Ishikawa (cell line): ENCODE data around the gene PLEKHH1.
A peak's percentile ranks its signal among the peaks of the same experiment; 100 is the strongest.

Source experiments
- CEBPB ChIP-seq: IDR thresholded peaks from 2 replicates; pipeline ENCODE4 v1.6.1; 2012
- CREB1 ChIP-seq: IDR thresholded peaks from 2 replicates; pipeline ENCODE4 v1.6.1; 2012; ENCODE audit warnings: low read depth
- EGR1 ChIP-seq: IDR thresholded peaks from 2 replicates; pipeline ENCODE4 v1.6.1; 2012
- EP300 ChIP-seq: IDR thresholded peaks from 2 replicates; pipeline ENCODE4 v1.6.1; 2012; ENCODE audit warnings: borderline replicate concordance
- FOXM1 ChIP-seq: IDR thresholded peaks from 2 replicates; pipeline ENCODE4 v1.6.1; 2012; ENCODE audit warnings: low read depth, borderline replicate concordance
- NFIC ChIP-seq: IDR thresholded peaks from 2 replicates; pipeline ENCODE4 v1.6.1; 2012
- RAD21 ChIP-seq: IDR thresholded peaks from 2 replicates; pipeline ENCODE4 v1.6.1; 2012; ENCODE audit warnings: low read depth
- TAF1 ChIP-seq: IDR thresholded peaks from 2 replicates; pipeline ENCODE4 v1.6.1; 2012; ENCODE audit warnings: low read depth, mild to moderate bottlenecking
- TCF12 ChIP-seq: IDR thresholded peaks from 2 replicates; pipeline ENCODE4 v1.6.1; 2012; ENCODE audit warnings: low read depth
- TEAD4 ChIP-seq: IDR thresholded peaks from 2 replicates; pipeline ENCODE4 v1.6.1; 2012
- YY1 ChIP-seq: IDR thresholded peaks from 2 replicates; pipeline ENCODE4 v1.6.1; 2012; ENCODE audit warnings: low read depth
- ZBTB7A ChIP-seq: IDR thresholded peaks from 2 replicates; pipeline ENCODE4 v1.6.1; 2012; ENCODE audit warnings: low read depth
- TF ChIP-seq, protein P1 (sequence below): IDR thresholded peaks from 2 replicates; pipeline ENCODE4 v1.6.1; 2012
- TF ChIP-seq, protein P2 (sequence below): IDR thresholded peaks from 2 replicates; pipeline ENCODE4 v1.6.1; 2012; ENCODE audit warnings: low read depth, mild to moderate bottlenecking
- TF ChIP-seq, protein P3 (sequence below): IDR thresholded peaks from 2 replicates; pipeline ENCODE4 v1.6.1; 2012

The PLEKHH1 gene

DNA sequence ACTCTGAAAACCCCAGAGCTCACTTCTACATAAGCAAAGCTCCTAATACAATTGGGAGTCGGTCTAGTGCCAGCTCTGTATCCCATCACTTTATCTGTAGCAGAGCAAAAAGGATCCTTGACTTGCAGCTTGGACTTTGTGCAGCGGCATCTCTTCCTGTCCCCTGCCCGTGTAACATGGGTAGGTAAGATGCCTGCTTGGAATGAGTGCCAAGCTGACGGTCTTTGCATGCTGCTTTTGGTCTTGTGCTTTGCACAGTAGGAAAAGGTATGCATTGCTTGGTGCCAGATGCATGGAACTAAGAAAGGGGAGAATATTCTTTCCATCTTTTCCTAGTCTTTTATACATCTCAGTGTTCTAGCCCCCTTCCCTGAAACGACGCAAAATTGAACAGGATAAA is 6.9 kb upstream of the PLEKHH1 start:
- TF ChIP-seq CEBPB (no peak), YY1 (no peak), EGR1 (no peak), RAD21 (no peak), NFIC (no peak), CREB1 (no peak), TCF12 (no peak), ZBTB7A (no peak), FOXM1 (no peak), EP300 (no peak), TAF1 (no peak)
- TF ChIP-seq, protein P1, sequence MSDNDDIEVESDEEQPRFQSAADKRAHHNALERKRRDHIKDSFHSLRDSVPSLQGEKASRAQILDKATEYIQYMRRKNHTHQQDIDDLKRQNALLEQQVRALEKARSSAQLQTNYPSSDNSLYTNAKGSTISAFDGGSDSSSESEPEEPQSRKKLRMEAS, result no peak
- TF ChIP-seq, protein P2, sequence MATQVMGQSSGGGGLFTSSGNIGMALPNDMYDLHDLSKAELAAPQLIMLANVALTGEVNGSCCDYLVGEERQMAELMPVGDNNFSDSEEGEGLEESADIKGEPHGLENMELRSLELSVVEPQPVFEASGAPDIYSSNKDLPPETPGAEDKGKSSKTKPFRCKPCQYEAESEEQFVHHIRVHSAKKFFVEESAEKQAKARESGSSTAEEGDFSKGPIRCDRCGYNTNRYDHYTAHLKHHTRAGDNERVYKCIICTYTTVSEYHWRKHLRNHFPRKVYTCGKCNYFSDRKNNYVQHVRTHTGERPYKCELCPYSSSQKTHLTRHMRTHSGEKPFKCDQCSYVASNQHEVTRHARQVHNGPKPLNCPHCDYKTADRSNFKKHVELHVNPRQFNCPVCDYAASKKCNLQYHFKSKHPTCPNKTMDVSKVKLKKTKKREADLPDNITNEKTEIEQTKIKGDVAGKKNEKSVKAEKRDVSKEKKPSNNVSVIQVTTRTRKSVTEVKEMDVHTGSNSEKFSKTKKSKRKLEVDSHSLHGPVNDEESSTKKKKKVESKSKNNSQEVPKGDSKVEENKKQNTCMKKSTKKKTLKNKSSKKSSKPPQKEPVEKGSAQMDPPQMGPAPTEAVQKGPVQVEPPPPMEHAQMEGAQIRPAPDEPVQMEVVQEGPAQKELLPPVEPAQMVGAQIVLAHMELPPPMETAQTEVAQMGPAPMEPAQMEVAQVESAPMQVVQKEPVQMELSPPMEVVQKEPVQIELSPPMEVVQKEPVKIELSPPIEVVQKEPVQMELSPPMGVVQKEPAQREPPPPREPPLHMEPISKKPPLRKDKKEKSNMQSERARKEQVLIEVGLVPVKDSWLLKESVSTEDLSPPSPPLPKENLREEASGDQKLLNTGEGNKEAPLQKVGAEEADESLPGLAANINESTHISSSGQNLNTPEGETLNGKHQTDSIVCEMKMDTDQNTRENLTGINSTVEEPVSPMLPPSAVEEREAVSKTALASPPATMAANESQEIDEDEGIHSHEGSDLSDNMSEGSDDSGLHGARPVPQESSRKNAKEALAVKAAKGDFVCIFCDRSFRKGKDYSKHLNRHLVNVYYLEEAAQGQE, result no peak
- TF ChIP-seq, protein P3, sequence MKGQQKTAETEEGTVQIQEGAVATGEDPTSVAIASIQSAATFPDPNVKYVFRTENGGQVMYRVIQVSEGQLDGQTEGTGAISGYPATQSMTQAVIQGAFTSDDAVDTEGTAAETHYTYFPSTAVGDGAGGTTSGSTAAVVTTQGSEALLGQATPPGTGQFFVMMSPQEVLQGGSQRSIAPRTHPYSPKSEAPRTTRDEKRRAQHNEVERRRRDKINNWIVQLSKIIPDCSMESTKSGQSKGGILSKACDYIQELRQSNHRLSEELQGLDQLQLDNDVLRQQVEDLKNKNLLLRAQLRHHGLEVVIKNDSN, result no peak

DNA sequence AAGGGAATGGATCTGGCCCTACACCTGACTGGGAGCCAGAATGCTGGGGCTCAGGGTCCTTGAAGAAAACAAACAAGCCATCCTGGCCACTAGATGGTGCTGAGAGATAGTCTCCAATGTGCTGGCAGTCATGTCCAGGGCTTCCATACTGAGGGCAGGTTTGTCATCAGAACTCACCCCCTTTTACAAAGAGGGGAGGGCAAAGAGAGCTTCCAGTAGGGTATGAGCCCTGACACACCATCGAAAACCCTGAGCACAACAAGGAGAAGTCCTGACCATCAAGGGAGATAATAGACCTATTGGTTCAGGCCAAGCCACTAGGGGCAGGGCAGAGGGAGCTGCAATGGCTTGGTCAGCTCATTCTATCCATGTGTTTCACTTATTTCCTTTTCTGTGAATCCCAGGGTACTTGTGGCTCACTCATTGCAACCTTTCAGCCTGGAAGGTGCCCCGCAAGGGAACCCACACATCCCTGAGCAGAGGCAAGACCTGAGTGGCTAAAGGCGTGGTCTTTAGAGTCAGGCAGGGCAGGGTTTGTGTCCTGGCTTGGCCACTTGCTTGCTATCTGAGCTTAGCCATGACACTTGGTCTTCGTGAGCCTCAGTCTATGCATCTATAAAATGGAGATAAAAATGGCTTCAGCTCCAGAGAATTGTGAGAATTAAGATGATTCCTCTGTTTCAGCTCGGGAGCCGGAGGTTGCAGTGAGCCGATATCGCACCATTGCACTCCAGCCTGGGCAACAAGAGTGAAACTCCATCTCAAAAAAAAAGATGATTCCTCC is 6.2 kb upstream of the PLEKHH1 start:
- TF ChIP-seq YY1 (no peak), RAD21 (peak; percentile 92)

DNA sequence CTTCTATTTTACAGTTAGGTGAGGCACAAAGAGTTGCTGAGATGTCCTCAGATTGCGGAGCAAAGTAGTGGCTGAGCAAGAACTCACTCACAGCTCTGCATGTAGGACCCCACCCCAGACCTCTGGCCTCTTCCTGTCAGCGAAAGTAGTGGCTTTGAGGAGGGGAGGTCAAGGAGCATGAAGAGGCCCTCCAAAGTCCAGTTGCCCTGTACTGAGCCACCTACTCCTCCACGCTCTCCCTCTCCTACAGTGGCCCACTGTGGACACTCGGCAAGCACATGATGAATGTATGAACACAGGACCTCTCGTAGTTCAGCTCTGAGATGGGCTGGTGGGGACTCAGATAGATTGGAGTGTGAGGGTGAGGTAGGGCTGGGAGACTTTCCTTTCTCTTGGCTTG is 5.3 kb upstream of the PLEKHH1 start:
- TF ChIP-seq, protein P1, result no peak
- TF ChIP-seq TAF1 (no peak), ZBTB7A (no peak), YY1 (no peak), FOXM1 (no peak), NFIC (no peak), EP300 (no peak), RAD21 (no peak), CREB1 (no peak)
- TF ChIP-seq, protein P2, result no peak

DNA sequence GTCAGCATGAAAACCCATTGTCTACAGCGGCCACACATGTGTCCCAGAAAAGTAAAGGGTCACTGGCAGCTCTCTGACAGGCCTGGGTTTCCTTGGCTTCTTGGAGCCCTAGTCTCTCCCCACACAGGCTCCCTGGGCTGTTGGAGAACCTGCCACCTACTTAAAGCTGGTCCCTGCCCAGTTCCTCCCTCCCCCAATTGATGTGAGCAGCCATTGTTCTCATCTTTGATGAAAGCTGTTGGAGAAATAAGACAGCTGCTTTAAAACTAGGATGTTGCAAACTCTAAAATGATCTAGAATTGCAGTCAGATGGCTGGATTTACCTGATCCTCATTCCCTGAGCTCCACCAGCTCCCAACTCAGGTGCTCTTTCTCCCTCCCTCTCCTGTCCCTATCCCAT is 4.8 kb upstream of the PLEKHH1 start:
- TF ChIP-seq TCF12 (no peak), CEBPB (no peak), YY1 (no peak), EP300 (no peak), FOXM1 (no peak), EGR1 (no peak), TAF1 (no peak), NFIC (no peak), CREB1 (no peak), TEAD4 (no peak), RAD21 (no peak), ZBTB7A (no peak)
- TF ChIP-seq, protein P2, result no peak
- TF ChIP-seq, protein P1, result no peak
- TF ChIP-seq, protein P3, result no peak
